GM12878 (cell line): ENCODE data around the gene KLK2. TPM values are rescaled to one million over a fixed set of nuclear protein-coding genes. Genes with fewer than 3 reads are reported as not detected.

Source experiments
- ATAC-seq: fragments of 200-7000 bp; cut with Tn5 transposase; 3 replicates; pipeline ENCODE4 v1.9.1; 2020; ENCODE audit warnings: mild to moderate bottlenecking, moderate library complexity
- BruUV-seq: library from RNA; stranded (reverse); fragments of 400-500 nt; replicated peaks from 2 replicates; lab custom pipeline; 2021; lab: Mats Ljungman, UMichigan
- CTCF ChIA-PET: fragments of 300-600 bp; sonication (Branson Sonifier 250); formaldehyde crosslinking; extraction: SDS; loops from one replicate; lab custom pipeline; 2021; ENCODE audit warnings: inconsistent platforms; lab: Yijun Ruan, JAX
- POLR2A ChIA-PET: fragments of 350-600 bp; formaldehyde crosslinking; extraction: SDS; loops from one replicate; lab custom pipeline; 2021; ENCODE audit warnings: inconsistent platforms; lab: Charles Lee
- RAD21 ChIA-PET: fragments of 300-600 bp; sonication (Branson Sonifier 250); formaldehyde crosslinking; loops from one replicate; lab custom pipeline; 2023; ENCODE audit warnings: antibody characterized with exemption; ENCODE audit not compliant: unreplicated experiment; lab: Charles Lee
- SMC1A ChIA-PET: fragments of 300-600 bp; sonication (Branson Sonifier 250); formaldehyde crosslinking; loops from one replicate; lab custom pipeline; 2023; ENCODE audit not compliant: unreplicated experiment, uncharacterized antibody; lab: Charles Lee
- DNase-seq: peaks from one replicate; pipeline ENCODE4 v3.0.0-alpha.2; 2011; ENCODE audit warnings: low read depth, low spot score
- FAIRE-seq: peaks from 3 replicates; lab custom pipeline; 2011; peaks lifted over from hg19 to GRCh38; lab: Jason Lieb, UNC
- H2AFZ ChIP-seq: 2 replicates; pipeline ENCODE4 v1.6.0; 2011; ENCODE audit warnings: low read depth, low read length, control low read depth; ENCODE audit not compliant: control insufficient read depth
- H3K27ac ChIP-seq: 2 replicates; pipeline ENCODE4 v1.5.1; 2011; ENCODE audit warnings: control low read depth; ENCODE audit not compliant: control insufficient read depth, insufficient read depth
- H3K27me3 ChIP-seq, 2 experiments: replicated peaks in 1 of 2; 2 replicates each; pipeline versions ENCODE4 v1.6.0 to v1.6.1; 2011; ENCODE audit warnings: low read length in 1 of 2; ENCODE audit not compliant: control insufficient read depth in 2 of 2, insufficient read depth in 2 of 2
- H3K36me3 ChIP-seq, 2 experiments: 2 replicates each; pipeline ENCODE4 v1.5.1; 2011; ENCODE audit warnings: low read length in 1 of 2; ENCODE audit not compliant: control insufficient read depth in 2 of 2, insufficient read depth in 2 of 2
- H3K4me1 ChIP-seq: 2 replicates; pipeline ENCODE4 v1.6.1; 2011; ENCODE audit warnings: mild to moderate bottlenecking, low read length, moderate library complexity, mixed read lengths; ENCODE audit not compliant: control insufficient read depth, insufficient read depth
- H3K4me2 ChIP-seq: 2 replicates; pipeline ENCODE4 v1.6.0; 2011; ENCODE audit warnings: control low read depth; ENCODE audit not compliant: control insufficient read depth, insufficient read depth
- H3K4me3 ChIP-seq: fragments of 200-600 bp; sonication (generic); 2 replicates; pipeline ENCODE4 v1.5.1; 2016
- H3K79me2 ChIP-seq: 2 replicates; pipeline ENCODE4 v1.6.0; 2011; ENCODE audit warnings: low read length; ENCODE audit not compliant: control insufficient read depth, insufficient read depth
- H3K9ac ChIP-seq: 2 replicates; pipeline ENCODE4 v1.8.0; 2011; ENCODE audit warnings: low read length, control low read depth, mixed read lengths; ENCODE audit not compliant: control insufficient read depth, insufficient read depth
- H3K9me3 ChIP-seq: replicated peaks from 3 replicates; pipeline ENCODE4 v1.5.1; 2011; ENCODE audit warnings: mild to moderate bottlenecking, low read length; ENCODE audit not compliant: control insufficient read depth, insufficient read depth
- H4K20me1 ChIP-seq: 2 replicates; pipeline ENCODE4 v1.6.0; 2011; ENCODE audit not compliant: control insufficient read depth, insufficient read depth
- CBX3 ChIP-seq: fragments of 200-600 bp; sonication (generic); IDR thresholded peaks from 2 replicates; pipeline ENCODE4 v1.6.1; 2016; ENCODE audit warnings: low read depth, borderline replicate concordance
- GABPA ChIP-seq: IDR thresholded peaks from 2 replicates; pipeline ENCODE4 v1.6.1; 2014; ENCODE audit warnings: antibody characterized with exemption, low read depth, mild to moderate bottlenecking, inconsistent platforms
- IKZF1 ChIP-seq: fragments of 450-650 bp; conservative IDR thresholded peaks from 2 replicates; pipeline ENCODE4 v1.6.1; 2017; ENCODE audit warnings: antibody characterized with exemption, mild to moderate bottlenecking
- JUNB ChIP-seq: IDR thresholded peaks from 2 replicates; pipeline ENCODE4 v1.6.1; 2016; ENCODE audit warnings: antibody characterized with exemption, mild to moderate bottlenecking
- KDM1A ChIP-seq: fragments of 200-600 bp; sonication (generic); IDR thresholded peaks from 2 replicates; pipeline ENCODE4 v1.6.1; 2016; ENCODE audit warnings: borderline replicate concordance
- MEF2B ChIP-seq: fragments of 450-650 bp; IDR thresholded peaks from 2 replicates; pipeline ENCODE4 v1.6.1; 2018; ENCODE audit warnings: mild to moderate bottlenecking, moderate library complexity; ENCODE audit not compliant: partially characterized antibody, poor library complexity, severe bottlenecking
- NFIC ChIP-seq: IDR thresholded peaks from 2 replicates; pipeline ENCODE4 v1.6.1; 2012; ENCODE audit warnings: low read depth, mild to moderate bottlenecking, inconsistent platforms, low read length, moderate library complexity
- NR2F1 ChIP-seq: fragments of 450-650 bp; conservative IDR thresholded peaks from 2 replicates; pipeline ENCODE4 v1.6.1; 2017; ENCODE audit warnings: mild to moderate bottlenecking
- PAX8 ChIP-seq: fragments of 450-650 bp; IDR thresholded peaks from 2 replicates; pipeline ENCODE4 v1.6.1; 2017; ENCODE audit warnings: mild to moderate bottlenecking, moderate library complexity
- SREBF1 ChIP-seq: IDR thresholded peaks from 2 replicates; pipeline ENCODE4 v1.6.1; 2012; ENCODE audit warnings: mild to moderate bottlenecking, low read length
- SUPT20H ChIP-seq: IDR thresholded peaks from 2 replicates; pipeline ENCODE4 v1.6.1; 2011; ENCODE audit warnings: low read depth, mild to moderate bottlenecking, low read length, moderate library complexity, borderline replicate concordance; ENCODE audit not compliant: control insufficient read depth
- WRNIP1 ChIP-seq: IDR thresholded peaks from 2 replicates; pipeline ENCODE4 v1.6.1; 2011; ENCODE audit warnings: low read depth, low read length, improper control_type of control experiment, borderline replicate concordance
- ZBED1 ChIP-seq: IDR thresholded peaks from 2 replicates; pipeline ENCODE4 v1.6.1; 2016; ENCODE audit warnings: borderline replicate concordance
- WGBS: methylation state at CpG from one replicate; pipeline ENCODE4 v1.1.6; 2016; ENCODE audit warnings: low lambda C conversion rate; ENCODE audit not compliant: insufficient replicate concordance, insufficient coverage; ENCODE audit errors: missing lambda C conversion rate; 5-methylcytosine and 5-hydroxymethylcytosine counted together
- in situ Hi-C: fragments of 300-500 bp; cut with MboI; formaldehyde crosslinking; loops from 9 replicates; pipeline ENCODE4 v1.14.3; 2018; ENCODE audit warnings: mixed read lengths
- intact Hi-C: fragments of 100-400 bp; cut with micrococcal nuclease; formaldehyde crosslinking; loops from one replicate; pipeline ENCODE4 v1.14.2; 2022; ENCODE audit not compliant: unreplicated experiment
- polyA plus RNA-seq, 11 experiments: library from polyadenylated mRNA; depleted of rRNA in 4 of 11; unstranded in 6 of 11; stranded (reverse) in 5 of 11; fragments of >200 nt; fragmentation: Nextera tagmentation in 4 of 11; fragmentation: Illumina TruSeq in 1 of 11; extraction: Ambion mirVana in 4 of 11; extraction: Trizol in 1 of 11; gene quantifications; 1 replicate in 1 of 11; 2 replicates in 10 of 11; pipeline versions ENCODE4 v1.2.1 to v1.2.3, GENCODE V29; 2011 to 2016; ENCODE audit warnings: inconsistent platforms in 2 of 11, missing spikeins in 2 of 11, low read depth in 1 of 11
- total RNA-seq, 4 experiments: library from RNA; depleted of rRNA in 3 of 4; stranded (reverse); fragments of >200 nt in 3 of 4; fragmentation: Illumina TruSeq in 1 of 4; extraction: Trizol in 1 of 4; gene quantifications; 2 replicates each; pipeline versions ENCODE4 v1.2.1 to v1.2.3, GENCODE V29; 2013 to 2021
- TF ChIP-seq, protein P1 (sequence below): IDR thresholded peaks from 2 replicates; pipeline ENCODE4 v1.6.1; 2012; ENCODE audit warnings: low read depth, low read length, improper control_type of control experiment
- TF ChIP-seq, protein P2 (sequence below): fragments of 450-650 bp; IDR thresholded peaks from 2 replicates; pipeline ENCODE4 v1.6.1; 2018; ENCODE audit warnings: borderline replicate concordance, mild to moderate bottlenecking; ENCODE audit not compliant: partially characterized antibody

Gene KLK2
- total and polyA plus RNA-seq, 10 of the 15 experiments (the other 5 are each of a cell fraction or from before 2014, with no cell fraction given), result 0.19 to 3.1 (median 1.2) TPM

DNA sequence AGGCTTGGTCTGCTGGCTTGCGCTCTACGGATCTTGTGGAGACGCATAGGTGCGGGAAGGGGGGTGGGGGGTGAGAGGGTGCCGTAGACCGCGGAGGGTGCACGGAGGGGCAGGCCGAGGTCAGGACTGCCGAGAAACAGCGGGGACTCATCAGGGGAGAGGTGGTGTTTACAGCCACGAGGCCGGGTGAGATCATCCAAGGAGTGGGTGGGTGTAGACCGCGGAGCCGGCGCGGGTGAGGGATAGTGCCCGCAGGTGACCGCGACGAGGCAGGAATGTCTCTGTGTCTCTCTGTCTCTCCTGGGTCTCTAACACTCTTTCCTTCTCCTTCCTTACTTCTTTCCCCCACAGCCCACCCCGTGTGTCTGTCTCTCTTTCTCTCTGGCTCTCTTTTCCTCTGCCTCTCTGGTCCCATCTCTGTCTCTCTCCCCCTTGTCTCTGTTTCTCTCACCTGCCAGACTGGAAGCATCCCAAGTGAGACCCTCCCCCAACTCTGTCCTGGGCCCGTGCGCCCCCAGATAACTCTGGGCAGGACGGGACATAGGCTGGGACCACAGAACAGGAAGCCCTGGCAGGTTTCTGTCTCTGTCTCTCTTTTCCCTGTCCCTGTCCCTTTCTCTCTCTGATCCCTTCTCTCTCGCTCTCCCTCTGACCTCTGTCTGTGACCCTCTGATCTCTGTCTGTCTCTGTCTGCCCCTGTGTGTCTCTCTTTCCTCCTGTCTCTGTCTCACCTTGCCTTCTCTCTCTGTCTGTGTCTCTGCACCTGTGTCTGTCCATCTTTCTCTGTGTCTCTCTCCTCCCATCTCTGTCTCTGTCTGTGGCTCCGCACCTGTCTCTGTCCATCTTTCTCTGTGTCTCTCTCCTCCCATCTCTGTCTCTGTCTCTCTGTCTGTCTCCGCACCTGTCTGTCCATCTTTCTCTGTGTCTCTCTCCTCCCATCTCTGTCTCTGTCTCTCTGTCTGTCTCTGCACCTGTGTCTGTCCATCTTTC, 39.8 kb downstream of the KLK2 start (continued):
- TF ChIP-seq, protein P1, sequence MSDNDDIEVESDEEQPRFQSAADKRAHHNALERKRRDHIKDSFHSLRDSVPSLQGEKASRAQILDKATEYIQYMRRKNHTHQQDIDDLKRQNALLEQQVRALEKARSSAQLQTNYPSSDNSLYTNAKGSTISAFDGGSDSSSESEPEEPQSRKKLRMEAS, result no peak
- TF ChIP-seq JUNB, result no peak; the same call in 1 of the 2 replicates
- no peak for TF ChIP-seq SREBF1

DNA sequence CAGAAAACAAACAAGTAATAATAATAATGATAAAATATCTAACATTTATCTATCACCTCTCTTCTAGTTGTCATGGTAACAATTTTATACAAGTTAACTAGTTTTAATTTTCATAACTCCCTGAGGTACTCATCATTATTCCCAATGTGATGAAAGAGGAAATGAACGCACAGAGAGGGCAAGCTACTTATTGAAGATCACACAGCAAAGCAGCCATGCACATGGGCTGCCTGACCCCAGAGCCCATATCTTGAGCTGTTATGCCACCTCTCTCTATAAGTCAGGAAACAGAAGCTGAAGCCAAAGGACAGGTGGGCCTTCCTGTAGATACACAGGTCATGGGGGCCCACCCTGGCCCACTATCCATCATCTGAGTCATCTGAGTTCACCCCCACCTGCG, 42.8 kb downstream of the KLK2 start:
- no peak overlapping the region for H3K9ac ChIP-seq
- peaks cover 4 to 8% of the 10 kb centered on the region in 2 experiments; a peak in 3 of 4 replicates for H3K27me3 ChIP-seq
- in situ Hi-C loops, result no loop called here
- ChIA-PET CTCF (no interaction called here), RAD21 (no interaction called here), SMC1A (no interaction called here), POLR2A (no interaction called here)
- 46% methylated on average over 2 of the region's 2 CpGs for WGBS
- no peaks in the 10 kb centered on the region for H4K20me1 ChIP-seq
- no peak for ATAC-seq
- H3K4me2 ChIP-seq, result no peak overlapping the region
- no TSS peak for BruUV-seq
- no peaks in the 10 kb centered on the region for H3K36me3 ChIP-seq
- H3K4me1 ChIP-seq, result no peaks in the 10 kb centered on the region
- no peak for DNase-seq
- intact Hi-C loops, result no loop called here
- no peak overlapping the region for H2AFZ ChIP-seq
- TF ChIP-seq WRNIP1 (no peak), KDM1A (no peak), IKZF1 (no peak), CBX3 (no peak), NR2F1 (no peak), GABPA (no peak), MEF2B (no peak), SUPT20H (no peak), PAX8 (no peak), NFIC (no peak), ZBED1 (no peak)
- TF ChIP-seq, protein P1, result no peak
- TF ChIP-seq, protein P2, sequence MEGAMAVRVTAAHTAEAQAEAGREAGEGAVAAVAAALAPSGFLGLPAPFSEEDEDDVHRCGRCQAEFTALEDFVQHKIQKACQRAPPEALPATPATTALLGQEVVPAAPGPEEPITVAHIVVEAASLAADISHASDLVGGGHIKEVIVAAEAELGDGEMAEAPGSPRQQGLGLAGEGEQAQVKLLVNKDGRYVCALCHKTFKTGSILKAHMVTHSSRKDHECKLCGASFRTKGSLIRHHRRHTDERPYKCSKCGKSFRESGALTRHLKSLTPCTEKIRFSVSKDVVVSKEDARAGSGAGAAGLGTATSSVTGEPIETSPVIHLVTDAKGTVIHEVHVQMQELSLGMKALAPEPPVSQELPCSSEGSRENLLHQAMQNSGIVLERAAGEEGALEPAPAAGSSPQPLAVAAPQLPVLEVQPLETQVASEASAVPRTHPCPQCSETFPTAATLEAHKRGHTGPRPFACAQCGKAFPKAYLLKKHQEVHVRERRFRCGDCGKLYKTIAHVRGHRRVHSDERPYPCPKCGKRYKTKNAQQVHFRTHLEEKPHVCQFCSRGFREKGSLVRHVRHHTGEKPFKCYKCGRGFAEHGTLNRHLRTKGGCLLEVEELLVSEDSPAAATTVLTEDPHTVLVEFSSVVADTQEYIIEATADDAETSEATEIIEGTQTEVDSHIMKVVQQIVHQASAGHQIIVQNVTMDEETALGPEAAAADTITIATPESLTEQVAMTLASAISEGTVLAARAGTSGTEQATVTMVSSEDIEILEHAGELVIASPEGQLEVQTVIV, result no peak
- H3K27ac ChIP-seq, result no peak overlapping the region
- H3K79me2 ChIP-seq, result no peaks in the 10 kb centered on the region
- no peak overlapping the region for H3K4me3 ChIP-seq
- no peaks in the 10 kb centered on the region for H3K9me3 ChIP-seq
- no peak for FAIRE-seq
